Vagina (tissue), 2 donors: Measurements from ENCODE around the gene KRT13.

Experiments
- CTCF ChIP-seq, 3 experiments: fragments of 450-650 bp in 2 of 3; fragments of 200-600 bp in 1 of 3; sonication (generic) in 1 of 3; IDR thresholded peaks; one replicate each; pipeline ENCODE4 v1.5.1; 2017 to 2019; ENCODE audit warnings: antibody characterized with exemption in 3 of 3, mild to moderate bottlenecking in 2 of 3, moderate library complexity in 2 of 3
- POLR2A ChIP-seq, 2 donors: fragments of 450-650 bp; IDR thresholded peaks; one replicate each; pipeline ENCODE4 v1.6.1; 2017; ENCODE audit warnings: antibody characterized with exemption in 2 of 2, mild to moderate bottlenecking in 2 of 2, moderate library complexity in 2 of 2
- POLR2AphosphoS5 ChIP-seq, 2 donors: sonication (generic); formaldehyde crosslinking; IDR thresholded peaks; one replicate each; pipeline ENCODE4 v1.9.0; 2017; ENCODE audit warnings: antibody characterized with exemption in 2 of 2, mild to moderate bottlenecking in 2 of 2, low read depth in 1 of 2; ENCODE audit not compliant: insufficient read depth in 1 of 2

- TF ChIP-seq CTCF (IDR thresholded peaks at IDR 0.05) (no peak), POLR2A (IDR thresholded peaks at IDR 0.05) (no peak), POLR2AphosphoS5 (IDR thresholded peaks at IDR 0.05; ENCODE audit: insufficient read depth in 1 of 2, low read depth in 1 of 2) (peak in 1 of 2 donors; percentile 48)
Observed at GRCh38 chr17:41498276-41498675, 7.1 kb downstream of the KRT13 start.
